Dendritic cell treated with granulocyte-macrophage colony-stimulating factor and Interleukin-4, amounts not matched to agents 40 ng/mL and 50 ng/mL, for 4 days (primary cell): ENCODE results near the gene TLE2.

Experiments used
- H3K27ac Mint-ChIP-seq: one replicate; pipeline ENCODE4 v1.8.0; 2022; ENCODE audit warnings: mild to moderate bottlenecking, mixed read lengths
- H3K27me3 Mint-ChIP-seq: one replicate; pipeline ENCODE4 v1.8.0; 2022; ENCODE audit warnings: mild to moderate bottlenecking, mixed read lengths
- H3K36me3 Mint-ChIP-seq: one replicate; pipeline ENCODE4 v1.8.0; 2022; ENCODE audit warnings: low read depth, mixed read lengths
- H3K4me1 Mint-ChIP-seq: one replicate; pipeline ENCODE4 v1.8.0; 2022; ENCODE audit warnings: low read depth, mixed read lengths
- H3K4me3 Mint-ChIP-seq: one replicate; pipeline ENCODE4 v1.8.0; 2022; ENCODE audit warnings: mild to moderate bottlenecking, moderate library complexity, mixed read lengths
- H3K9me3 Mint-ChIP-seq: one replicate; pipeline ENCODE4 v1.8.0; 2022; ENCODE audit warnings: mixed read lengths
- intact Hi-C: fragments of 100-400 bp; cut with micrococcal nuclease; formaldehyde crosslinking; loops from one replicate; pipeline ENCODE4 v1.15.0; 2022

The TLE2 gene

DNA sequence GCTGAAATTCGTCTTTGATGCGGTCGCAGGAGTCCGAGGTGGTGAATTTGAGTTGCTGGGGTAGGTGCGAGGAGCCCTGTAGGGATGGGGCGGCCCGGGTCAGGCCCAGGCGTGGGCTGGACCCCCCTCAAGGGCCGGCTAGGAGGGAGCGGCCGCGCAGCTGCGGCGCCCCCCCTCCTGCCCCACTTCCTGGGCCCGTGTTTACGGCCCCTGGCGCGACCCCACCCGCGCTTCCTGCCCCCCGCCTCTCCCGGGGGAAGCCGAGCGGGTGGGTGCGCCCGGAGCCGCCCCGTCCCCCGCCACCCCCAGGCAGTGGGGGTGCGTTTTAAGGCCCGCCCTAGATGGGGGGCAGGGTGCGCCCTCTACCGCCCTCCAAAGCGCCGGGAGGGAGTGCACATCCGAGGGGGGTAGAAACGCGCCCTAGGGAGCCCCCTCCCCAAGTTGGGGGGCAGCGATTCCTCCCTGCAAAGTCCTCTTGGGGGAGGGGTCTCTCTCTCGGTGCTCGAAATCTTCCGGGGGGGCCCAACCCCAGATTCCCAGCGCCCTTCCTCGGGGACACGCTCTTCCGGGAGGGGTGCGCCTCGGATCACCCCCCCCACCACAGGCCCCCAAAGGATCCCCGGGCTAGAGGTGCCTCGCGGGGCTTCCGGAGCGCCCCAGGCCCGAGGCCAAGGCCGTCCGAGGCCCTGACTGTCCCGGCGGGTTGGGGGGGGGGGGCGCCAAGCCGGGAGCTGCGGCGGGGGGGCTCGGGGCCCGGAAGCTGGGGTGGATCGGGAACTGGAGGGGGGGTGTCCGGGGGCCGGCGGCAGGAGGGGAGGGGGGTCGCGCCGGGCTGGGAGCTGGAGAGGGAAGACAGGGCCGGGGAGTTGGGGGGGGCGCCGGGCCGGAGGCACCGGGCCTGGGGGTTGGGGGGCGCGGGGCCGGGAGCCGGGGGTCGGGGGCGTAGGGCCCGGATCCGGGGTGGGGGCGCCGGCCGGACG is 32.4 kb upstream of the TLE2 start:
- peaks cover 2% of the 10 kb centered on the region for H3K27me3 Mint-ChIP-seq
- H3K4me1 Mint-ChIP-seq, result peaks cover 46% of the 10 kb centered on the region
- H3K36me3 Mint-ChIP-seq, result peaks cover 54% of the 10 kb centered on the region
- peak overlapping the region; percentile 77 for H3K27ac Mint-ChIP-seq
- no peaks in the 10 kb centered on the region for H3K9me3 Mint-ChIP-seq
- H3K4me3 Mint-ChIP-seq, result peak overlapping the region; percentile 70
- intact Hi-C loops, result no loop called here

DNA sequence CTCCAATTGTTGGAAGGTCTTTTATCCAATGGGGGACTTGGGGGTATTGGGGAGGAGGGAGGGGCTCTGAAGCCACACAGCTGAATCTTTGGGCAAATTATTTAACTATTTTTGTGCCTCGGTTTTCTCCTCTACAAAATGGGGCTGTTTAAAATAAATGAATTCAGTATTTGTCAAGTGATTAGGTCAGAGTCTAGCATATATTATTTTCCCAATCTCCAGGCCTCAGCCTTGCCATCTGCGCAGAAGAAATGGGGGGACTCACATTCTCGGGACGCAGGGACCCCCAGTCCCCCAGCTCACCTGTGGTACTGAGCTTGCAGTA is 31.7 kb upstream of the TLE2 start:
- H3K36me3 Mint-ChIP-seq, result peaks cover 61% of the 10 kb centered on the region
- intact Hi-C loops, result no loop called here
- peak overlapping the region; percentile 70 for H3K4me3 Mint-ChIP-seq
- H3K9me3 Mint-ChIP-seq, result no peaks in the 10 kb centered on the region
- peak overlapping the region; percentile 77 for H3K27ac Mint-ChIP-seq
- H3K4me1 Mint-ChIP-seq, result peaks cover 52% of the 10 kb centered on the region
- H3K27me3 Mint-ChIP-seq, result no peaks in the 10 kb centered on the region

DNA sequence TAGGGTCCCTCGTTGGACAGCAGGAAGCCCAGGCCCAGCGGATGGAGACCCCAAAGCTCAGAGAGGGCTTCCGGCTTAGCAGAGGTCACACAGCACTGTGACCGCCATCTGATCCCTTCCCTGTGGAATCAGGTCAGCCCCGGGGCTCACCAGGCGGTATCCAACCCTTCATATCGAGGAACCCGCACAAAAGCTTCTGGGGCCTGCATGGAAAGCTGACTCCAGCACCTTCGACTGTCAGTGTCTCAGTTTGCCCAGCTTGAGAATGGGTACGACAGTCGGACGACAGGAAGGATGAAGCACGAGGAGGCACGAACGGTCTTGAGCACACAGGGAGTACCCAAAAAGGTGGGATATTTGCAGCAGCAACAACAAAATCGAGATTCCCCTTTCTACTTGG is 30.6 kb upstream of the TLE2 start:
- peaks cover 64% of the 10 kb centered on the region for H3K4me1 Mint-ChIP-seq
- no peaks in the 10 kb centered on the region for H3K27me3 Mint-ChIP-seq
- no peaks in the 10 kb centered on the region for H3K9me3 Mint-ChIP-seq
- H3K4me3 Mint-ChIP-seq, result peak overlapping the region; percentile 39
- no peak overlapping the region for H3K27ac Mint-ChIP-seq
- H3K36me3 Mint-ChIP-seq, result peaks cover 73% of the 10 kb centered on the region
- intact Hi-C loops, result no loop called here

DNA sequence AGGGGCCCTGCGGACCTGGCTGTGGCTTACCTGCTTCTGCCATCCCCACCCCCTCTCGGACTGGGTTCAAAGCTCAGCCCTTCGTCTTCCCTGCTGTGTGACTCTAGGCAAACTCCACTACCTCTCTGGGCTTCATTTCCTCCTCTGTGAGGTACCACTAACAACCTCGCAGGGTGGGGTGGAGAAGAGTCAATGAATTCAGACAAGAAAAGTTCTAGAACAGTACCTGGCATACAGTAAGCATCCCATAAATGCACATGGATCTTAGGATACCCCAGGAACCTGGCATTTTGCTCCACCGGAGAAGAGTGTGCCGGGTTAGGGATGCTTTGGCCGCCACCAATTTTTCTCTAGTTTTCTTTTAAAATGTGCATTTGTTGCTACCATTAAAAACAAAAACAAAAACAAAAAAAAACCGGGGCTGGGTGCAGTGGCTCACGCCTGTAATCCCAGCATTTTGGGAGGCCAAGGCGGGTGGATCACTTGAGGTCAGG is 29.8 kb upstream of the TLE2 start:
- H3K36me3 Mint-ChIP-seq, result peaks cover 81% of the 10 kb centered on the region

DNA sequence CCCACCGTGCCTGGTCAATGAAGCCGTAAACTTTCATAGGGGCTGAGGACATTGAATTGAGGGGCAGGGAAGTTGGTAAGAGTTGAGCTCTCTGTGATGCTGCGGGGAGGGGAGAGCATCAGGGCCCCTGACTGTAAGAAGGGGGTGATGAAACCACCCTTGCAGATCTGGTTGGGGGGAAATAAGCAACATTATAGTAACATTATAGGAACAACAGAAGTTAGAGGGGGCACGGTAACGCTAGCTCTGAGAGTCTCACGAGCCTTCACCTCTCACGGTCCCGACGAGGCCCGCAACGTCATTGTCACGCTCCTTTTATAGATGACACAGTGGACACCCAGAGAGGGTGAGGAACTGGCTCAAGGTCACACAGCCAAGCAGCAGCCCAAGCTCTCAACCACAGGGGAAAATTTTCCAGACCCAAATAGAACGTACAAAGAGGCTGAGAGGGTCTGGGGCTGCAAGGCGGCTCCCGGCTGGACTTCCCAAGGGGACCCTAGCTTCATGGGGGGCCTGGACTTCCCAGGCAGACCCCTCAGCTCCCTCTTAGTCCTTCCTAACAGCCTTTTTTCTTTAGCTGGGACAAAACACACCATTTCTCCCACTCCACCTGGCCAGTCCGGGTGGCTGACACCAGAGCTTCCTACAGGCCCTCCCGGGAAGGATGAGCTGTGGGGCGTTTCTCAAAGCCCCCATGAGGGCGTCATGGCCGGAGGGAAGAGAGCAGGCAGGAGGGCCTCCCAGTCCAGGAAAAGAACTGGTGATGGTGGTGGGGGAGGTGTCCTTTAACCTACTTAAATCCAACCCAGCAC is 29.1 kb upstream of the TLE2 start:
- Mint-ChIP-seq H3K36me3 (peaks cover 87% of the 10 kb centered on the region), H3K27ac (no peak overlapping the region), H3K27me3 (no peaks in the 10 kb centered on the region), H3K9me3 (no peaks in the 10 kb centered on the region), H3K4me3 (no peak overlapping the region), H3K4me1 (peaks cover 58% of the 10 kb centered on the region)
- intact Hi-C loops, result no loop called here

More for the DNA sequence above, 29.8 kb upstream of the TLE2 start:
- H3K4me1 Mint-ChIP-seq, result peaks cover 65% of the 10 kb centered on the region
- no peaks in the 10 kb centered on the region for H3K9me3 Mint-ChIP-seq
- intact Hi-C loops, result no loop called here
- H3K4me3 Mint-ChIP-seq, result no peak overlapping the region
- H3K27me3 Mint-ChIP-seq, result no peaks in the 10 kb centered on the region
- H3K27ac Mint-ChIP-seq, result no peak overlapping the region

DNA sequence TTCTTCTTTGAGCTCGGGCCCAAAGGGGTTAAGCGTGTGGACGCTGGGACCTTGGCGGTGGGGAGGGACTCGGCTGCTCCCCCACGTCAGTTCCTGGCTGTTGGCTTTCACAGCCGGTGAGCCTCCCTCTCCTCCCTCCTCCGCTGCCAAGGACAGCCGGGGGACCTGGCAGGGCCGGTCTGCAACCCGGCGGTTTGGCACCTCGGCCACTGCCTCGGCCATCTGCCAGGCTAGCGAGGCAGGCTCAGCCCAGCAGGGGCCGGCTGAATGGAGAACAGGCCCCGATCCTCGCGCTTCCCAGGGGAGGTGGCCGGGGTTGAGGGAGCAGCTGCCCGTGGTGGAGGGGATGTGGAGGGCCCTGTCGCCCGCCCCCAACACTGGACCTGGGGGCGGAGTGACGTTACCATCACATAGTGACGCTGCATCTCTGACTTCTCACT is 28.2 kb upstream of the TLE2 start:
- Mint-ChIP-seq H3K27ac (no peak overlapping the region), H3K4me3 (no peak overlapping the region), H3K9me3 (no peaks in the 10 kb centered on the region), H3K36me3 (peaks cover 88% of the 10 kb centered on the region), H3K4me1 (peaks cover 53% of the 10 kb centered on the region), H3K27me3 (no peaks in the 10 kb centered on the region)
- intact Hi-C loops, result no loop called here

DNA sequence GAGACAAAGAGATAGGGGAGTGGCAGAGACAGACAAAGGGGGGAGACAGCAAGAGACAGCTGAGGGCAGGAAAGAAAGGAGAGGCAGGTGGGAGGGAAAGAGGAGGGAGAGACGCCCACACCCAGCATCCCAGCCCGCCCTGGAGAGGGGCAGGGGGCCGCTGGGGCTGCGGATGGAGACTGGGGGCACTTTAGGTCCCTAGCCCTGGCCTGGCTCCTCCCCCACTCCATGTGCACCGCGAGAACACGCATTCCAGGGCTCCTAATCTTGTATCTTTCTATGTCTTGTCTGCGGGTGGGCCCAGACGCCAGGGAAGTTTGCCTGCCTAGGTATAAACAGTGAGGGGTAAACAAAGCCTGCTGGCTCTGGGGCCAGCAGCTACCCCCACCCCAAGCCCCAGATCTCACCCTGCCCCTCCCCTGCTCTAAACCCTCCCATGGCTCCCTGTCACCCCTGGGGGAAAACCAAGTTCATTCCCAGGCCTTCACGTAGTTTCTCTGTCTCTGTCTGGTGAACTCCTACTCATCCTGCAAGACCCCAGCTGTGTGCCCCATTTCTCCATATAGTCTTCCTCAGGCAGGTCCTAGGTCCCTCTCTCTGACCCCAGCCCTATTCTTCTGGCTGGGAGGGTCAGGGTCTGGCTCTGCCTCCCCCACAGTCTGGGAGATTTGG is 27.5 kb upstream of the TLE2 start:
- no peaks in the 10 kb centered on the region for H3K9me3 Mint-ChIP-seq
- H3K36me3 Mint-ChIP-seq, result peaks cover 89% of the 10 kb centered on the region
- H3K27me3 Mint-ChIP-seq, result no peaks in the 10 kb centered on the region
- no peak overlapping the region for H3K27ac Mint-ChIP-seq
- intact Hi-C loops, result no loop called here
- no peak overlapping the region for H3K4me3 Mint-ChIP-seq
- H3K4me1 Mint-ChIP-seq, result peaks cover 53% of the 10 kb centered on the region

DNA sequence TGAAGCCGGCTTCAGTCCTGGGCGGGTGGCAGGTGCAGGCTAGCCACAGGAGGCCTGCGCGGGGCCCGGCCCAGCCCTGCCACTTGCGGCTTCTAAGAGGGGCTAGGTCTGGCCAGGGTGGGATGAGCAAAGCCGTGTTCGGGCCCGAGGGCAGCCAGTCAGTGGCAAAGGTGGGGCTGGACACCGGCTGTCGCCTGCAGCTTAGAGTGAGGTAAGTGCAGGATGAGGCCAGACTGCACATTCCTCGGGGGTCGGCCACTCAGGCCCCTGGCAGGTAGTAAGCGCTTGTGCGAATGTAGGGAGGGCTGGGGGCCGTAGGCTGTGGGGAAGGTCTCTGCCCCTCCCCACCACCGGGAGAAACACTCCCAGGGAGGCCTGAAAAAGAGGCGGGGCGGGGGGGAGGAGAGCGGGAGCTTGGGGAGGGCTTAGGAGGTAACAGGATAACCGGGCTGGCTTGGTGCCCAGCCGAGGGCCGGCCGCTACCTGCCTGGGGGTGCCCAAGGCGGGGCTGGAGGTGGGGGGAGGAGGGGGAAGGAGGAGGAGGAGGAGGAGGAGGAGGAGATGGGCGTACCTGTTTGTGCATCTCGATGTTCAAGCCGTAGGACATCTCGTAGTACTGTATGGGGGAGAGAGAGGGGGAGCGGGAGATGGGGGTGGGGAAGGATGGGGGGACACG is 26.8 kb upstream of the TLE2 start:
- Mint-ChIP-seq H3K4me3 (no peak overlapping the region), H3K36me3 (peaks cover 87% of the 10 kb centered on the region), H3K4me1 (peaks cover 50% of the 10 kb centered on the region), H3K27ac (no peak overlapping the region), H3K9me3 (no peaks in the 10 kb centered on the region), H3K27me3 (no peaks in the 10 kb centered on the region)
- intact Hi-C loops, result no loop called here

DNA sequence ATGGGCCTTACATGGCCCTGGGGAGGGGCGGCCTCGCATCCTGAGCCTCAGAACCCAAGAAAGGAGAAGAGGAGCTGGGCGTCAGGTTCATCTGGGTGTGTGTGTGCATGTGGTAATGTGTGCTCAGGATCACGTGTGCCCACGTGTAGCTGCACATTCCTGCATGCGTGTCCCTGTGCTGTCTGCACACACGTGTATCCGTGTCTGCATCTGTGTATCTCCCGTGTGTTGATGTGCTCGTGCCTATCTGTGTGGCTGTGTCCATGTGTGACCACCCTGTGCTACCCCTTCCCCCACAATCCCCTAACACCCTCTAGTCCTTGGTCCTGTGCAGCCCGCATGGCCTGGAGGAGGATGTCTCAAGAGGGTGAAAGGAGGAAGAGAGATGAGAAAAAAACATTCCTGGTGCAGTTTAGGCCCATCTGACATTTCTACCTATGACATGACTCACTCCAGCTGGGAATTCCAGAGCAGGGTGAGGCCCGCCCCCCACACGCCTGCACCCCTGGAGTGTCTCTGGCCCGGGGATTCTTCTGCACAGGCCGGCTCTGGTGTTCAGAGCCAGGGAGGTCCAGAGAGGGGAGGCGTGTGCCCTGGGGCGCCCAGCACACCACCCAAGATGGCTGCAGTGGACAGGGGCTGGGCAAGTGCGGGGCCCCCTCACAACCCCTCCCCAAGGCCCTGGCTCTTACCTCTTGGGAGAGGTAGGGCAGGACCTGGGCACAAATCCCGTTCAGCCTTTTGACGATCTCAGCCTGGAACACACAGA is 26.1 kb upstream of the TLE2 start:
- no peak overlapping the region for H3K4me3 Mint-ChIP-seq
- no peaks in the 10 kb centered on the region for H3K9me3 Mint-ChIP-seq
- H3K36me3 Mint-ChIP-seq, result peaks cover 79% of the 10 kb centered on the region
- H3K27ac Mint-ChIP-seq, result no peak overlapping the region
- peaks cover 45% of the 10 kb centered on the region for H3K4me1 Mint-ChIP-seq
- no peaks in the 10 kb centered on the region for H3K27me3 Mint-ChIP-seq
- intact Hi-C loops, result no loop called here

DNA sequence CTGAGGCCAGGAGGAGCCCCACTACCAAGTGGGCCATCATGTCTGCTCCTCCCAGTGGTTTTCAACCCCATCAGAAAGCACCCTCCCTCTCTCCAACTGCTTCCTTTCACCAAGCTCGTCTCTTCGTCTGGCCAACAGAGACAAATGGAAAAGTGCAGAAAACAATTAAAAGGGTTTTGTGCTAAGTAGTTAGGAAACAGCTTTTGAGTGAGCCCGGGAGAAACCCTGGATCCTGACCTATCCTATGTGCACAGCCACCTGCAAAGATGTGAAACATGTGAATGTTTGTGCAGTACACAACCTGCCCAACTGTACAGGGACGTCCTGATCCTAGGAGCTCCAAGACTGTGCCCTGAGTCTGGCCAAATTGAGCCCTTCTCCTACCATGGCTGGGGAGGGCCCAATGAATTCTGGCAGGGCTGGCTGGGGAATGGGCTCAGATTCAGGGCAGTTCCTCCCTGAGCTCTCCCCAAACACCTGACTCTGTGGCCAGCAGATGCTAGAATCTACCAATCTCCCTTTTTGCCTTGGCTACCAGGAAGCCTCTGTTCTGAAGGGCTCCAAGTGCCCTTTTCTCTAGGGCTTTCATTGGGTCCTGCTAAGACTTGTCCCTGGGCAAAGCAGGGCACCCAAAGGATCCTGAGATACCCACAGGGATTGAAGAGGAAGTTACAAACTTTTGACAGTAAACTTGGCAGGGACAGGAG is 25.3 kb upstream of the TLE2 start:
- Mint-ChIP-seq H3K27me3 (peaks cover 4% of the 10 kb centered on the region), H3K27ac (no peak overlapping the region), H3K9me3 (no peaks in the 10 kb centered on the region), H3K4me3 (no peak overlapping the region), H3K4me1 (peaks cover 40% of the 10 kb centered on the region), H3K36me3 (peaks cover 72% of the 10 kb centered on the region)
- intact Hi-C loops, result no loop called here

DNA sequence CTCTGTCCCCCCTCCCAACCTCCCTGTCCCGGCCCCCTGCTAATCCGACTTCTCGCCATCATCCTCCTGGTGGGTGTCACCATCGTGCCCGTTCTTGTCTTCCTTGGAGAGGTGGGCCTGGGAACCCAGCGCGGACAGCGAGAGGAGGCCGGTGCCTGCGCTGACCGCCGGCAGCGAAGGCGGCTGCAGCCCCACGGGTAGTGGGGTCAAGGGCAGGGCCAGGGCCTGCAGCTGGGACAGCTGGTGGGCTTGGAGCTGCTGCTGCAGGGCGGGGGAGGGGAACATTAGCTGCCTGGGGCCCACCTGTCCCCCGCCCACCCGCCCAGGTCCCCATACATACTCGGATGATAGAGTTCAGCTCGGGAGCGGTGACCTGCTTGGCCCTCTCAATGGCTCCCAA is 24.7 kb upstream of the TLE2 start:
- H3K36me3 Mint-ChIP-seq, result peaks cover 66% of the 10 kb centered on the region
- peaks cover 39% of the 10 kb centered on the region for H3K4me1 Mint-ChIP-seq
- peaks cover 9% of the 10 kb centered on the region for H3K27me3 Mint-ChIP-seq
- H3K4me3 Mint-ChIP-seq, result no peak overlapping the region
- no peaks in the 10 kb centered on the region for H3K9me3 Mint-ChIP-seq
- intact Hi-C loops, result no loop called here
- H3K27ac Mint-ChIP-seq, result no peak overlapping the region

DNA sequence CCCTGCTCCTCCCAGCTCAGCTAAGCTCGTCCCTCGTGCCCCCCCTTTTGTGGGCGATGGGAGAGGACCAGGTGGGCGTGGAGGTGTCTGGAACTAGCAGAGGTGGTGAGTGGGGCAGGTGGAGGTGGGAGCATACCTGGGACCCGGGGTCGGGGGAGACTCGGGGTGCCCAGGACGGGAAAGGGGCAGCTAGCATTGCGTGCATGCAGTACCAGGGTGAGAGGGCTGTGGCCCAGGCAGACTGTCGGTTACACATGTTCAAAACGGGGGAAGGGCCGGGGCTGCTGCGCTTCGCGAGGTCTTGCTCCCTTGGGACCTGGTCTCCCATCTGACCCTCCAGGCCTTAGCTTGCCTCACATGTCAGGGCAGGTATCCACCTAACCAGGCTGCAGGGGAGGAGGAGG is 24.1 kb upstream of the TLE2 start:
- H3K9me3 Mint-ChIP-seq, result no peaks in the 10 kb centered on the region
- H3K27ac Mint-ChIP-seq, result no peak overlapping the region
- H3K27me3 Mint-ChIP-seq, result peaks cover 14% of the 10 kb centered on the region
- H3K36me3 Mint-ChIP-seq, result peaks cover 60% of the 10 kb centered on the region
- H3K4me1 Mint-ChIP-seq, result peaks cover 33% of the 10 kb centered on the region
- intact Hi-C loops, result no loop called here
- H3K4me3 Mint-ChIP-seq, result no peak overlapping the region
